ENCODE results near the gene AP5Z1.

AP5Z1 gene

DNA sequence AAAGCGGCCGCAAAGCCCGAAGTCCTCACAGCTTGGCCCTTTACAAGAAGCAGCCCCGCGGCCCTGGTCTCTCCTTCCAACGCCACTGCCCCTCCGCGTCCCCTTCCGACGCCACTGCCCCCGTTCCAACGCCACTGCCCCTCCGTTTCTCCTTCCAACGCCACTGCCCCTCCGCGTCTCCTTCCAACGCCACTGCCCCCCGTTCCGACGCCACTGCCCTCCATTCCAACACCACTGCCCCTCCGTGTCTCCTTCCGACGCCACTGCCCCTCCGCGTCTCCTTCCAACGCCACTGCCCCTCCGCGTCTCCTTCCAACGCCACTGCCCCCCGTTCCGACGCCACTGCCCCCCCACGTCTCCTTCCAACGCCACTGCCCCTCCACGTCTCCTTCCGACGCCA, 33.1 kb downstream of the AP5Z1 start:
- DNase-seq (ENCODE audit: low read depth in 2 of 2), result no peak
- H3K4me3 ChIP-seq (replicated peaks in 1 of 2; ENCODE audit: low read depth in 2 of 2, low read length in 2 of 2), result no peak overlapping the region
- TF ChIP-seq, protein P1, sequence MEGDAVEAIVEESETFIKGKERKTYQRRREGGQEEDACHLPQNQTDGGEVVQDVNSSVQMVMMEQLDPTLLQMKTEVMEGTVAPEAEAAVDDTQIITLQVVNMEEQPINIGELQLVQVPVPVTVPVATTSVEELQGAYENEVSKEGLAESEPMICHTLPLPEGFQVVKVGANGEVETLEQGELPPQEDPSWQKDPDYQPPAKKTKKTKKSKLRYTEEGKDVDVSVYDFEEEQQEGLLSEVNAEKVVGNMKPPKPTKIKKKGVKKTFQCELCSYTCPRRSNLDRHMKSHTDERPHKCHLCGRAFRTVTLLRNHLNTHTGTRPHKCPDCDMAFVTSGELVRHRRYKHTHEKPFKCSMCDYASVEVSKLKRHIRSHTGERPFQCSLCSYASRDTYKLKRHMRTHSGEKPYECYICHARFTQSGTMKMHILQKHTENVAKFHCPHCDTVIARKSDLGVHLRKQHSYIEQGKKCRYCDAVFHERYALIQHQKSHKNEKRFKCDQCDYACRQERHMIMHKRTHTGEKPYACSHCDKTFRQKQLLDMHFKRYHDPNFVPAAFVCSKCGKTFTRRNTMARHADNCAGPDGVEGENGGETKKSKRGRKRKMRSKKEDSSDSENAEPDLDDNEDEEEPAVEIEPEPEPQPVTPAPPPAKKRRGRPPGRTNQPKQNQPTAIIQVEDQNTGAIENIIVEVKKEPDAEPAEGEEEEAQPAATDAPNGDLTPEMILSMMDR (IDR thresholded peaks at IDR 0.05; ENCODE audit: low read depth, low read length), result no peak

DNA sequence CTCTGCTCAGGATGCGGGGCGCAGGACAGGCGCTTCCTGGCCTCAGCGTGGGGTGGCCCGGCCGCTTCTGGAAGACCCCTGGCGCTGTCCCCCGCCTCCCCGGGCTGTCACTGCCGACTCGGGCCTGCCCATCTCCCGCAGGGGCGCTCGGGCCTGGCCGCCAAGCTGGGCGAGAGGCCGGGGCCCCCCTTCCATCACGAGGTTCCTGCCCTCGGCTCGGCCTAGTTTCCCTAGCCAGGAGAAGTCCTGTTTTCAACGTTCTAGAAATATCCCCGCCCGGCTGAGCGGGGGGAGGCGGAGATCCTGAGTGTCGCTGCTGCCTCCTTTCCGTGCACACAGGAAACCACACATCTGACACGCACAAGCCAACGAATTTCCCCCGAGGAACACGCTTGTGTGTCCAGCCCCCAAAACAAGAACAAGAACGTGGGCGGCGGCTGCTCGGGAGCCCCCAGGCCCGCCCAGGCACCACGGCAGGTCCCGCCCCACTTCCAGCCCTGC, 33.7 kb downstream of the AP5Z1 start:
- TF ChIP-seq, protein P1 (IDR thresholded peaks at IDR 0.05; ENCODE audit: low read depth, low read length), result no peak
- no peak overlapping the region for H3K4me3 ChIP-seq (replicated peaks in 1 of 2; ENCODE audit: low read depth in 2 of 2, low read length in 2 of 2)
- peak in 1 of 2 donors; percentile 11 for DNase-seq (ENCODE audit: low read depth in 2 of 2)

DNA sequence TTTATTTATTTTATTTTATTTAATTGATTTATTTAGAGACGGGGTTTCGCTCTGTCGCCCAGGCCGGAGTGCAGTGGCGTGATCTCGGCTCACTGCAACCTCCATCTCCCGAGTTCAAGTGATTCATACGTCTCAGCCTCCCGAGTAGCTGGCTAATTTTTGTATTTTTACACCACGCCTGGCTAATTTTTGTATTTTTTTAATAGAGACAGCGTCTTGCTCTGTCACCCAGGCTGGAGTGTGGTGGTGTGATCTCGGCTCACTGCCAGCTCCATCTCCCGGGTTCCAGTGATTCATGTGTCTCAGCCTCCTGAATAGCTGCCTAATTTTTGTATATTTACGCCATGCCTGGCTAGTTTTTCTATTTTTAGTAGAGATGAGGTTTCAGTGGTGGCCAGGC, 34.2 kb downstream of the AP5Z1 start:
- peak in 1 of 2 donors; percentile 51 for DNase-seq (ENCODE audit: low read depth in 2 of 2)
- TF ChIP-seq, protein P1 (IDR thresholded peaks at IDR 0.05; ENCODE audit: low read depth, low read length), result no peak

DNA sequence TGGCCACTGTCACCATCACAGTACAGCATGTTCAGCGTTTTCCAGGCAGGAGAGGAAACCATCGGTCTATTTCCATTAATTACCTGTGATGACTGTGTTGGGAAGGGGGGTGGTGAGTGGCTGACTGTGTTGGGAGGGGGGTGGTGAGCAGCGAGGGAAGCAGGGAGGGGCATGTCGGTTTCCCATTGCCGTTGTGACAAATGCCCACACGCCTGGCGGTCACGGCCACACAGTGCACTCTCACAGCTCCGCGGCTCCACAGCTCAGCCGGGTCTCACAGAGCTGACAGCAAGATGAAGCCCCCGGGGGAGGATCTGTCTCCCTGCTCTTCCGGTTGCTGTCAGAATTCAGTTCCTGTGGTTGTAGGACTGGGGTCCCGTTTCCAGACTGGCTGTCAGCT, 39.0 kb downstream of the AP5Z1 start:
- H3K4me3 ChIP-seq (replicated peaks in 1 of 2; ENCODE audit: low read depth in 2 of 2, low read length in 2 of 2), result no peak overlapping the region
- no peak for DNase-seq (ENCODE audit: low read depth in 2 of 2)
- TF ChIP-seq, protein P1 (IDR thresholded peaks at IDR 0.05; ENCODE audit: low read depth, low read length), result no peak

More for the DNA sequence above, 34.2 kb downstream of the AP5Z1 start:
- H3K4me3 ChIP-seq (replicated peaks in 1 of 2; ENCODE audit: low read depth in 2 of 2, low read length in 2 of 2), result no peak overlapping the region

DNA sequence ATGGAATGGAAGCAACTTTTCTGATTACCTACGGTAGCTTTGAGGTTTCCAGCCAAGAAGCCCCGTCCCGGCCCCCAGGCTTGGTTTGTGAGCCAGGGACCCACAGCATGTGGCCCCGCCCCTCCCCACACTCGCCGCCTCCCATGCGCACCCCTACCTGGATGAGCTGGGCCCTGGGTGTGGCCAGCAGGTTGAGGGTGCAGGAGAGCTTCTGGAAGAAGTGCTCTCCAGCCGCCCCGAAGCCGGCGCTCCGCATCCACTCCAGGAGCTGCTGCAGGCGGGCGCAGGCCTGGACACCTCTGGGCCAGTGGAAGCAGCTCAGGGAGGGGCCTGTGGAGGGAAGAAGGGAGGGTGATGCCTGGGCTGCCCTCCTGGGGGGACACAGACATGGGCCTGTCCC, 39.7 kb downstream of the AP5Z1 start:
- TF ChIP-seq, protein P1 (IDR thresholded peaks at IDR 0.05; ENCODE audit: low read depth, low read length), result no peak
- no peak for DNase-seq (ENCODE audit: low read depth in 2 of 2)
- H3K4me3 ChIP-seq (replicated peaks in 1 of 2; ENCODE audit: low read depth in 2 of 2, low read length in 2 of 2), result no peak overlapping the region

DNA sequence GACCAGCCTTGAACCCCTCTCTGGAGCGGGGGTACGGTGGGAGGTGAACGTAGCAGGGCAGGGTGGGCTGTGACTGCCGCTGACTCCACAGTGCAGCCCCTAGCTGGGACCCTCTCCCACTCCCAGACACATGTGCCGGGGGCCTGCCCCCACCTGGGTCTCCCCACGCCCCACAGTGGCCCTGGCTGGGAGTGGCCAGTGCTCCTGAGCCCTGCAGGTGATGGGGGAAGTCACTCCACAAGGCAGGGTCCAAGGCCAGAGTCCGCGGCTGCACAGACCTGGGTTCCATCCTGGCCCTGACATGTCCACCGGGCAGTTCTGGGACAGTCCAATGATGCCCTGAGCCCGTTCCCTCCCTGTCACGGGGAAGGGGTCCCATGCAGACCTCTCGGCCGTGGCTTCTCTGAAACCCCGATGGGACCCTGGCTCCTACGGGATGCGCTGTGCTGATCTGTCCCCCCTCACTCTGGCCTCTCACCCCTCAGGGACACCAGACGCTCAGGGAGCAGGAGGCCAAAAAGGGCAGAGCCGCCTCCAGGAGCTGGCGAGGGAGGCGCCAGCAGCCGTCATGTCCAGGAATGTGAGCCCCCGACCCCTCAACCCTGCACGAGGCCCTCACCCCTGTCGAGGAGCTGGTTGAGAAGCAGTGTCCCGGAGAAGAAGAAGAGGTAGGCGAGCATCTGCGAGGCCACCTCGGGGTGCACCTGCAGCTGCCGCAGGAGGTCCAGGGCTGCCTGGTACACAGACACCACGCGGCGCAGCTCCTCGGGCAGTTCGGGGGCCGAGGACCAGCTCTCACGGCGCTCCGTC, 40.4 kb downstream of the AP5Z1 start:
- no peak overlapping the region for H3K4me3 ChIP-seq (replicated peaks in 1 of 2; ENCODE audit: low read depth in 2 of 2, low read length in 2 of 2)
- no peak for DNase-seq (ENCODE audit: low read depth in 2 of 2)
- TF ChIP-seq, protein P1 (IDR thresholded peaks at IDR 0.05; ENCODE audit: low read depth, low read length), result no peak

All from cardiac fibroblast (primary cell).